Uterus (tissue), 2 donors: Measurements from ENCODE around the gene FAM168A.

ENCODE experiments used
- POLR2A ChIP-seq, 2 donors: fragments of 450-650 bp; IDR thresholded peaks; one replicate each; pipeline ENCODE4 v1.6.1; 2016; ENCODE audit warnings: antibody characterized with exemption in 2 of 2, mild to moderate bottlenecking in 1 of 2, moderate library complexity in 1 of 2
- TF ChIP-seq, protein P1 (sequence below), 4 experiments: fragments of 200-600 bp in 2 of 4; fragments of 450-650 bp in 2 of 4; sonication (generic) in 2 of 4; IDR thresholded peaks; one replicate each; pipeline ENCODE4 v1.5.1; 2016 to 2019; ENCODE audit warnings: antibody characterized with exemption in 4 of 4, mild to moderate bottlenecking in 2 of 4, moderate library complexity in 1 of 4

DNA sequence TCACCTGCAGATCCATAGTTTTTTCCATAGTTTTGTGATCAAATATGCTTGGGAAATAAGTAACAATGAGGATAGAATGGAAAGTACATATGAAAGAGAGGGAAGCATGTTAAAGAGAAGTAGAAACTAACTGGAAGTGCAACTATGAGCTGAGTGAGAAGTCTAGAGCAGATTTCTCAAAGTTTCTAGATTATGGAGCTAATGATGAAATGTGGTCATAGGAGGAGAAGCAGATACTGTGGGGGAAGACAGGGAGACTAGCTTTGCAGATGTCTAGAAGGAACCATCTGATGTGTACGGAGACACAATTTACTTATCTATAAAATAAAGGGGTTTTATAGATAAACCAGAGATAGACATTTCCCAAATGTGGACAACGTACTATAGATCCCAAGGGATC lies 184.7 kb downstream of the FAM168A start:
- TF ChIP-seq, protein P1, sequence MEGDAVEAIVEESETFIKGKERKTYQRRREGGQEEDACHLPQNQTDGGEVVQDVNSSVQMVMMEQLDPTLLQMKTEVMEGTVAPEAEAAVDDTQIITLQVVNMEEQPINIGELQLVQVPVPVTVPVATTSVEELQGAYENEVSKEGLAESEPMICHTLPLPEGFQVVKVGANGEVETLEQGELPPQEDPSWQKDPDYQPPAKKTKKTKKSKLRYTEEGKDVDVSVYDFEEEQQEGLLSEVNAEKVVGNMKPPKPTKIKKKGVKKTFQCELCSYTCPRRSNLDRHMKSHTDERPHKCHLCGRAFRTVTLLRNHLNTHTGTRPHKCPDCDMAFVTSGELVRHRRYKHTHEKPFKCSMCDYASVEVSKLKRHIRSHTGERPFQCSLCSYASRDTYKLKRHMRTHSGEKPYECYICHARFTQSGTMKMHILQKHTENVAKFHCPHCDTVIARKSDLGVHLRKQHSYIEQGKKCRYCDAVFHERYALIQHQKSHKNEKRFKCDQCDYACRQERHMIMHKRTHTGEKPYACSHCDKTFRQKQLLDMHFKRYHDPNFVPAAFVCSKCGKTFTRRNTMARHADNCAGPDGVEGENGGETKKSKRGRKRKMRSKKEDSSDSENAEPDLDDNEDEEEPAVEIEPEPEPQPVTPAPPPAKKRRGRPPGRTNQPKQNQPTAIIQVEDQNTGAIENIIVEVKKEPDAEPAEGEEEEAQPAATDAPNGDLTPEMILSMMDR (IDR thresholded peaks at IDR 0.05), result no peak
- TF ChIP-seq POLR2A (IDR thresholded peaks at IDR 0.05), result no peak
